GM23248 (cell line): ENCODE measurements around the gene THOC1. TPM values are rescaled to one million over a fixed set of nuclear protein-coding genes. Genes with fewer than 3 reads are reported as not detected.
"Not testable (repeated sequence)": the region's sequence is repeated elsewhere in the genome, so short reads cannot be mapped to it uniquely, and the experiment has no call there.

ENCODE experiments used
- DNase-seq: peaks from one replicate; pipeline ENCODE4 v3.0.0-alpha.2; 2015
- H2AFZ ChIP-seq: fragments of 200-600 bp; sonication (generic); 2 replicates; pipeline ENCODE4 v1.6.1; 2016; ENCODE audit warnings: antibody characterized with exemption
- H3F3A ChIP-seq: fragments of 200-600 bp; sonication (generic); 2 replicates; pipeline ENCODE4 v1.6.1; 2016; ENCODE audit warnings: mild to moderate bottlenecking, antibody characterized with exemption, mixed run types; ENCODE audit not compliant: insufficient read depth
- H3K27ac ChIP-seq: fragments of 200-600 bp; sonication (generic); 2 replicates; pipeline ENCODE4 v1.5.1; 2016; ENCODE audit warnings: mild to moderate bottlenecking
- H3K27me3 ChIP-seq: fragments of 200-600 bp; sonication (generic); replicated peaks from 2 replicates; pipeline ENCODE4 v1.6.1; 2016; ENCODE audit warnings: mild to moderate bottlenecking; ENCODE audit not compliant: insufficient read depth
- H3K36me3 ChIP-seq: fragments of 200-600 bp; sonication (generic); 2 replicates; pipeline ENCODE4 v1.6.1; 2016; ENCODE audit warnings: low read depth, mild to moderate bottlenecking
- H3K4me1 ChIP-seq: fragments of 200-600 bp; sonication (generic); 2 replicates; pipeline ENCODE4 v1.6.1; 2016; ENCODE audit warnings: mild to moderate bottlenecking; ENCODE audit not compliant: insufficient read depth
- H3K4me2 ChIP-seq: fragments of 200-600 bp; sonication (generic); one replicate; pipeline ENCODE4 v1.6.1; 2016; ENCODE audit warnings: mild to moderate bottlenecking; ENCODE audit not compliant: unreplicated experiment
- H3K4me3 ChIP-seq: fragments of 200-600 bp; sonication (generic); 2 replicates; pipeline ENCODE4 v1.5.1; 2016; ENCODE audit warnings: mild to moderate bottlenecking
- H3K79me2 ChIP-seq: fragments of 200-600 bp; sonication (generic); 2 replicates; pipeline ENCODE4 v1.6.1; 2016; ENCODE audit warnings: mild to moderate bottlenecking; ENCODE audit not compliant: insufficient read depth
- H3K9ac ChIP-seq: fragments of 200-600 bp; sonication (generic); 2 replicates; pipeline ENCODE4 v1.6.1; 2016; ENCODE audit warnings: mild to moderate bottlenecking
- H3K9me2 ChIP-seq: fragments of 200-600 bp; sonication (generic); 2 replicates; pipeline ENCODE4 v1.6.1; 2016; ENCODE audit warnings: mixed run types, mild to moderate bottlenecking, moderate library complexity; ENCODE audit not compliant: insufficient read depth
- H3K9me3 ChIP-seq: fragments of 200-600 bp; sonication (generic); one replicate; pipeline ENCODE4 v1.6.1; 2017; ENCODE audit warnings: low read depth
- H4K20me1 ChIP-seq: fragments of 200-600 bp; sonication (generic); 2 replicates; pipeline ENCODE4 v1.6.0; 2016; ENCODE audit not compliant: insufficient read depth
- EZH2 ChIP-seq: fragments of 200-600 bp; sonication (generic); IDR thresholded peaks from 2 replicates; pipeline ENCODE4 v1.6.1; 2018; ENCODE audit warnings: antibody characterized with exemption, mild to moderate bottlenecking; ENCODE audit not compliant: insufficient read depth, poor library complexity, severe bottlenecking
- EZH2phosphoT487 ChIP-seq: fragments of 200-600 bp; sonication (generic); IDR thresholded peaks from 2 replicates; pipeline ENCODE4 v1.6.1; 2018; ENCODE audit warnings: antibody characterized with exemption, moderate library complexity, mild to moderate bottlenecking, low read depth; ENCODE audit not compliant: insufficient read depth
- WGBS, 2 experiments: methylation state at CpG; one replicate each; pipeline ENCODE4 v1.1.6; 2015 to 2017; ENCODE audit warnings: low lambda C conversion rate in 2 of 2, low coverage in 1 of 2; ENCODE audit errors: missing lambda C conversion rate in 2 of 2; 5-methylcytosine and 5-hydroxymethylcytosine counted together
- in situ Hi-C: fragments of 300-500 bp; cut with MboI; formaldehyde crosslinking; loops from 2 replicates; pipeline ENCODE4 v1.15.0; 2020
- polyA plus RNA-seq: library from polyadenylated mRNA; unstranded; fragments of >200 nt; fragmentation: Nextera tagmentation; extraction: Ambion mirVana; gene quantifications from 2 replicates; pipeline ENCODE4 v1.2.1, GENCODE V29; 2016
- total RNA-seq: library from RNA; depleted of rRNA; stranded (reverse); fragments of >200 nt; shearing (Covaris generic); gene quantifications from 2 replicates; pipeline ENCODE4 v1.2.3, GENCODE V29; 2014

Gene THOC1
- total and polyA plus RNA-seq, 2 experiments from 2014 or later = 23.2 to 28.3 TPM

DNA sequence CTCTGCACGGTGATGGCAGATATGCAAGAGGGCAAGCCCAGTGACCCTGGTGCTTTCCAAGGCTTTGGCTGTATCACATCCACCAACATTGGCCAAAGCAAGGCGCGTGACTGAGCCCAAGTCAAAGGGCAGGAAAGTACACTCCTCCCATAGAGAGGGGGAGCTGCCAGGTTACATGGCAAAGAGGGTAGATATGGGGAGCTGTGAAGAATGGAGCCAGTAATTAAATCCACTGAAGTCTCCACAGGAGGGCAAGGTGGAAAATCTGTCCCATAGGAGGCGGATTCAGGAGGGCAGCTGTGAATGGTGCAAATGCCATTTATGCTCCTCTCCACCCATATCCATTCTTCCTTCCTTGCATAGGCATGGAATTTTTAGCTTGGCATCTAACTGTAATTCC, 44.6 kb upstream of the THOC1 start:
- Histone ChIP-seq H3K9me3 (no peaks in the 10 kb centered on the region), H3K79me2 (no peaks in the 10 kb centered on the region)
- in situ Hi-C loops = no loop called here

GRCh38 chr18:310042-310441, 42.2 kb upstream of the THOC1 start:
- no peaks in the 10 kb centered on the region for H3K79me2 ChIP-seq
- no peaks in the 10 kb centered on the region for H3K27me3 ChIP-seq
- in situ Hi-C loops = no loop called here
- DNase-seq = no peak
- peaks cover 6% of the 10 kb centered on the region for H3K4me1 ChIP-seq
- TF ChIP-seq EZH2 (no peak), EZH2phosphoT487 (no peak)
- H3K9ac ChIP-seq = no peak overlapping the region
- no peaks in the 10 kb centered on the region for H3K9me2 ChIP-seq
- H3K36me3 ChIP-seq = no peaks in the 10 kb centered on the region
- no peaks in the 10 kb centered on the region for H3K9me3 ChIP-seq
- no peak overlapping the region for H2AFZ ChIP-seq
- no peak overlapping the region for H3K4me2 ChIP-seq
- H3K27ac ChIP-seq = no peak overlapping the region
- H3K4me3 ChIP-seq = no peak overlapping the region
- peaks cover 10% of the 10 kb centered on the region; the same call in 1 of the 2 replicates for H3F3A ChIP-seq
- no peaks in the 10 kb centered on the region for H4K20me1 ChIP-seq

More for the DNA sequence above, 44.6 kb upstream of the THOC1 start:
- Histone ChIP-seq H3K27ac (no peak overlapping the region), H3K9me2 (no peaks in the 10 kb centered on the region), H3K9ac (no peak overlapping the region), H3K4me2 (no peak overlapping the region), H2AFZ (no peak overlapping the region), H3K4me3 (no peak overlapping the region), H3K27me3 (no peaks in the 10 kb centered on the region), H3F3A (peaks cover 10% of the 10 kb centered on the region; the same call in 1 of the 2 replicates), H3K36me3 (no peaks in the 10 kb centered on the region), H3K4me1 (peaks cover 6% of the 10 kb centered on the region), H4K20me1 (no peaks in the 10 kb centered on the region)
- 71 to 73% methylated on average over 4 of the region's 4 CpGs for WGBS, 2 experiments
- no peak for DNase-seq
- TF ChIP-seq EZH2phosphoT487 (no peak), EZH2 (no peak)

- H3K27ac ChIP-seq, H3K4me2 ChIP-seq, H3F3A ChIP-seq, DNase-seq, H3K9ac ChIP-seq, in situ Hi-C loops, H3K27me3 ChIP-seq, H3K4me3 ChIP-seq, H3K9me2 ChIP-seq, H2AFZ ChIP-seq, H3K4me1 ChIP-seq, H4K20me1 ChIP-seq, H3K79me2 ChIP-seq, H3K9me3 ChIP-seq, H3K36me3 ChIP-seq: not testable (repeated sequence)
- 74 to 84% methylated on average over 4 of the region's 4 CpGs for WGBS, 2 experiments
Observed at GRCh38 chr18:308086-308485, 40.2 kb upstream of the THOC1 start.

GRCh38 chr18:306608-307255, 38.9 kb upstream of the THOC1 start:
- H2AFZ ChIP-seq = no peak overlapping the region
- H3K9ac ChIP-seq = no peak overlapping the region
- H4K20me1 ChIP-seq = no peaks in the 10 kb centered on the region
- H3K4me1 ChIP-seq = no peaks in the 10 kb centered on the region
- no peaks in the 10 kb centered on the region for H3F3A ChIP-seq
- DNase-seq = no peak
- in situ Hi-C loops = no loop called here
- TF ChIP-seq EZH2phosphoT487 (no peak), EZH2 (no peak)
- H3K4me2 ChIP-seq = no peak overlapping the region
- H3K79me2 ChIP-seq = no peaks in the 10 kb centered on the region
- 91 to 95% methylated on average over 7 of the region's 7 CpGs for WGBS, 2 experiments
- H3K36me3 ChIP-seq = no peaks in the 10 kb centered on the region
- H3K27ac ChIP-seq = no peak overlapping the region
- no peak overlapping the region for H3K4me3 ChIP-seq
- H3K27me3 ChIP-seq = no peaks in the 10 kb centered on the region
- no peaks in the 10 kb centered on the region for H3K9me2 ChIP-seq
- H3K9me3 ChIP-seq = no peaks in the 10 kb centered on the region

DNA sequence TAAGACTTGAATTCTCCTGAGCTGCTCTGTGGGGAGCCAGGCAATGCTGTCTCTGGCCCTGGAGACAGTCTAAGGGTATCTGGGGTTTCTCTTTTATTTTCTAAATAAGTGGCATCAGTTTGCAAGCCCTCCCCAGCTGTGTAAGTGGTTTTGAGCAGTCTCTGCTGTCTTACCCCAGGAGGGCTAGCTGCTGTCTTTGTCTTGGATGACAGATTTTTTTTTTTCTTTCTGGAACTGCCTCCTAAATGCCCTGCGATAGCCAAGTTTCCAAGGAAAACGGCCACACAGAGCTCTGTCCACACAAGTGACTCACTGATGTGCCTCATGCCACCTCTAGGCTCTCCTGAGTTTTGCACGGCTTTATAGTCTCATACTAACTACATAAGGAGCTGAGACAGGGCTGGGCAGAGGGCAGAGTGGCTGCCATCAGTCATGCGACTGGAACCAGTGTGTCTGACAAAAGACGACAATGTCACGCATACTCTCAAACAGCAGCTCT, 37.2 kb upstream of the THOC1 start:
- peak; percentile 74 for DNase-seq
- H3K27me3 ChIP-seq = no peaks in the 10 kb centered on the region
- TF ChIP-seq EZH2phosphoT487 (no peak), EZH2 (no peak)
- no peaks in the 10 kb centered on the region for H3K79me2 ChIP-seq
- no peak overlapping the region for H2AFZ ChIP-seq
- no peak overlapping the region for H3K9ac ChIP-seq
- WGBS, 2 experiments = 10 to 14% methylated on average over 6 of the region's 6 CpGs
- no peak overlapping the region for H3K4me3 ChIP-seq
- H4K20me1 ChIP-seq = no peaks in the 10 kb centered on the region
- no peaks in the 10 kb centered on the region for H3K4me1 ChIP-seq
- in situ Hi-C loops = no loop called here
- H3K9me2 ChIP-seq = no peaks in the 10 kb centered on the region
- no peak overlapping the region for H3K4me2 ChIP-seq
- no peaks in the 10 kb centered on the region for H3K36me3 ChIP-seq
- H3K9me3 ChIP-seq = no peaks in the 10 kb centered on the region
- no peak overlapping the region for H3K27ac ChIP-seq
- H3F3A ChIP-seq = no peaks in the 10 kb centered on the region
